Suprapubic skin (tissue), 3 donors: ENCODE data around the gene DNMT3A.

Source experiments
- CTCF ChIP-seq, 2 donors: fragments of 200-600 bp in 1 of 2; fragments of 450-650 bp in 1 of 2; sonication (generic) in 1 of 2; IDR thresholded peaks; one replicate each; pipeline ENCODE4 v1.5.1; 2016 to 2019; ENCODE audit warnings: antibody characterized with exemption in 2 of 2, mild to moderate bottlenecking in 1 of 2, moderate library complexity in 1 of 2
- POLR2AphosphoS5 ChIP-seq, 3 donors: sonication (generic); formaldehyde crosslinking; IDR thresholded peaks; one replicate each; pipeline ENCODE4 v1.6.1; 2017; ENCODE audit warnings: antibody characterized with exemption in 3 of 3

- TF ChIP-seq POLR2AphosphoS5 (IDR thresholded peaks at IDR 0.05) (no peak), CTCF (IDR thresholded peaks at IDR 0.05) (no peak)
Observed at GRCh38 chr2:25188405-25188804, 153.3 kb downstream of the DNMT3A start.
